Esophagus (tissue), 2 donors: ENCODE data around the gene APBB3. TPM values are rescaled to one million over a fixed set of nuclear protein-coding genes. Genes with fewer than 3 reads are reported as not detected.
"Not testable (repeated sequence)": the region's sequence is repeated elsewhere in the genome, so short reads cannot be mapped to it uniquely, and the experiment has no call there.

Source experiments
- H3K27ac ChIP-seq, 2 donors: one replicate each; pipeline ENCODE4 v1.5.1; 2013; ENCODE audit warnings: low read depth in 2 of 2, mild to moderate bottlenecking in 2 of 2, inconsistent platforms in 1 of 2, low read length in 1 of 2, moderate library complexity in 1 of 2
- H3K27me3 ChIP-seq, 2 donors: one replicate each; pipeline ENCODE4 v1.6.1; 2013; ENCODE audit warnings: low read length in 2 of 2, control low read depth in 1 of 2, mild to moderate bottlenecking in 1 of 2; ENCODE audit not compliant: insufficient read depth in 2 of 2, control insufficient read depth in 1 of 2
- H3K36me3 ChIP-seq, 2 donors: one replicate each; pipeline ENCODE4 v1.6.1; 2013; ENCODE audit warnings: low read length in 1 of 2; ENCODE audit not compliant: control insufficient read depth in 2 of 2, insufficient read depth in 2 of 2
- H3K4me1 ChIP-seq, 2 donors: one replicate each; pipeline ENCODE4 v1.6.1; 2013; ENCODE audit warnings: low read length in 1 of 2; ENCODE audit not compliant: control insufficient read depth in 2 of 2, insufficient read depth in 2 of 2
- H3K4me3 ChIP-seq, 2 donors: one replicate each; pipeline ENCODE4 v1.5.1; 2013; ENCODE audit warnings: low read length in 2 of 2, mild to moderate bottlenecking in 2 of 2, low read depth in 1 of 2, moderate library complexity in 1 of 2
- H3K9me3 ChIP-seq, 2 donors: one replicate each; pipeline ENCODE4 v1.6.1; 2013; ENCODE audit warnings: mild to moderate bottlenecking in 2 of 2, low read depth in 1 of 2, low read length in 1 of 2, moderate library complexity in 1 of 2; ENCODE audit not compliant: control insufficient read depth in 2 of 2, insufficient read depth in 1 of 2
- WGBS, 2 donors: extraction: QIAGEN DNeasy Blood & Tissue Kit; methylation state at CpG; one replicate each; pipeline ENCODE4 v1.1.7; 2013; 5-methylcytosine and 5-hydroxymethylcytosine counted together
- polyA plus RNA-seq, 2 donors: library from polyadenylated mRNA; stranded (reverse); fragments of 200-250 nt; gene quantifications; one replicate each; pipeline ENCODE4 v1.2.3, GENCODE V29; 2013
- donor health status: healthy with polysubstance abuse.
- donor health status: Bipolar disorder and iron deficiency.

The APBB3 gene
- 10 to 100 TPM; 10.9 to 20.7 TPM for polyA plus RNA-seq

- peak within 1 kb of the TSS; percentile 92 to 94 for H3K27ac ChIP-seq
- peaks cover 22 to 33% of the 10 kb centered on the region in 2 donors for H3K36me3 ChIP-seq
- H3K4me1 ChIP-seq: peaks cover 4 to 20% of the 10 kb centered on the region in 2 donors
- no peaks in the 10 kb centered on the region for H3K27me3 ChIP-seq
- peak within 1 kb of the TSS; percentile 73 to 78 for H3K4me3 ChIP-seq
- no peaks in the 10 kb centered on the region for H3K9me3 ChIP-seq
- 0 to 1% methylated on average over 74 of the region's 74 CpGs for WGBS, 2 donors
Measured at GRCh38 chr5:140564196-140565023, at the start of gene APBB3, which contains the start of gene SLC35A4. TSS of gene APBB3 (minus strand) at chr5:140564598. CDS start at chr5:140564245, 353 bp downstream. TSS of gene SLC35A4 (plus strand) at chr5:140564828. CDS start at chr5:140567170, 2,342 bp downstream.

GRCh38 chr5:140611020-140611521 is 46.7 kb upstream of the APBB3 start:
- no peaks in the 10 kb centered on the region for H3K27me3 ChIP-seq
- no peaks in the 10 kb centered on the region for H3K36me3 ChIP-seq
- no peak overlapping the region for H3K27ac ChIP-seq
- 79 to 85% methylated on average over 2 of the region's 2 CpGs for WGBS, 2 donors
- H3K4me3 ChIP-seq: no peak overlapping the region
- H3K4me1 ChIP-seq: peaks cover 0 to 3% of the 10 kb centered on the region in 2 donors
- H3K9me3 ChIP-seq: no peaks in the 10 kb centered on the region

GRCh38 chr5:140609126-140609525 is 44.7 kb upstream of the APBB3 start:
- H3K27ac ChIP-seq: peak overlapping the region in 1 of 2 donors; percentile 68
- peaks cover 0 to 3% of the 10 kb centered on the region in 2 donors for H3K4me1 ChIP-seq
- no peak overlapping the region for H3K4me3 ChIP-seq
- no peaks in the 10 kb centered on the region for H3K9me3 ChIP-seq
- H3K36me3 ChIP-seq: no peaks in the 10 kb centered on the region
- H3K27me3 ChIP-seq: no peaks in the 10 kb centered on the region
- WGBS, 2 donors: 56 to 65% methylated on average over 4 of the region's 4 CpGs

- Histone ChIP-seq H3K9me3 (no peaks in the 10 kb centered on the region), H3K4me1 (peaks cover 0 to 3% of the 10 kb centered on the region in 2 donors), H3K36me3 (no peaks in the 10 kb centered on the region), H3K27me3 (no peaks in the 10 kb centered on the region), H3K27ac (peak overlapping the region in 1 of 2 donors; percentile 51), H3K4me3 (no peak overlapping the region)
Measured at GRCh38 chr5:140608722-140609121, 44.3 kb upstream of the APBB3 start.

GRCh38 chr5:140607031-140607430 is 42.6 kb upstream of the APBB3 start:
- no peak overlapping the region for H3K4me3 ChIP-seq
- peaks cover 0 to 3% of the 10 kb centered on the region in 2 donors for H3K4me1 ChIP-seq
- no peaks in the 10 kb centered on the region for H3K36me3 ChIP-seq
- no peaks in the 10 kb centered on the region for H3K27me3 ChIP-seq
- H3K9me3 ChIP-seq: no peaks in the 10 kb centered on the region
- no peak overlapping the region for H3K27ac ChIP-seq
- WGBS, 2 donors: 72 to 85% methylated on average over 2 of the region's 2 CpGs

- H3K27me3 ChIP-seq: no peaks in the 10 kb centered on the region
- no peaks in the 10 kb centered on the region for H3K36me3 ChIP-seq
- 69 to 75% methylated on average over 3 of the region's 3 CpGs for WGBS, 2 donors
- H3K4me1 ChIP-seq: peaks cover 0 to 3% of the 10 kb centered on the region in 2 donors
- no peak overlapping the region for H3K27ac ChIP-seq
- no peaks in the 10 kb centered on the region for H3K9me3 ChIP-seq
- H3K4me3 ChIP-seq: no peak overlapping the region
Measured at GRCh38 chr5:140605879-140606278, 41.5 kb upstream of the APBB3 start.

GRCh38 chr5:140603734-140604133 is 39.3 kb upstream of the APBB3 start:
- Histone ChIP-seq H3K27me3 (no peaks in the 10 kb centered on the region), H3K27ac (no peak overlapping the region), H3K9me3 (no peaks in the 10 kb centered on the region), H3K36me3 (no peaks in the 10 kb centered on the region), H3K4me3 (no peak overlapping the region), H3K4me1 (no peaks in the 10 kb centered on the region)
- 90 to 93% methylated on average over 2 of the region's 2 CpGs for WGBS, 2 donors

GRCh38 chr5:140603446-140603698 is 39.0 kb upstream of the APBB3 start:
- not testable (repeated sequence) for H3K27me3 ChIP-seq, H3K4me1 ChIP-seq, H3K4me3 ChIP-seq, H3K27ac ChIP-seq, H3K36me3 ChIP-seq, H3K9me3 ChIP-seq
- 93 to 98% methylated on average over 4 of the region's 4 CpGs for WGBS, 2 donors

- Histone ChIP-seq H3K9me3 (no peaks in the 10 kb centered on the region), H3K4me3 (no peak overlapping the region), H3K4me1 (no peaks in the 10 kb centered on the region), H3K27ac (no peak overlapping the region), H3K36me3 (no peaks in the 10 kb centered on the region), H3K27me3 (no peaks in the 10 kb centered on the region)
- 79 to 81% methylated on average over 4 of the region's 4 CpGs for whole genome bisulfite sequencing, 2 donors
Measured at GRCh38 chr5:140602147-140602546, 37.7 kb upstream of the APBB3 start.

- no peaks in the 10 kb centered on the region for H3K36me3 ChIP-seq
- no peaks in the 10 kb centered on the region for H3K4me1 ChIP-seq
- H3K9me3 ChIP-seq: no peaks in the 10 kb centered on the region
- no peaks in the 10 kb centered on the region for H3K27me3 ChIP-seq
- H3K4me3 ChIP-seq: no peak overlapping the region
- H3K27ac ChIP-seq: no peak overlapping the region
Measured at GRCh38 chr5:140600096-140600495, 35.7 kb upstream of the APBB3 start.
